HepG2 (cell line): ENCODE results near the gene ADAMTS17.

Experiments
- CENPX ChIP-seq: sonication (generic); formaldehyde crosslinking; IDR thresholded peaks from 2 replicates; pipeline ENCODE4 v1.9.0; 2021; ENCODE audit warnings: mild to moderate bottlenecking, missing genetic modification reagents, moderate library complexity
- EZH2 ChIP-seq: conservative IDR thresholded peaks from 2 replicates; pipeline ENCODE4 v1.6.1; 2012; ENCODE audit warnings: mild to moderate bottlenecking, low read depth, low read length, moderate library complexity
- FOXK2 ChIP-seq: fragments of 450-650 bp; IDR thresholded peaks from 2 replicates; pipeline ENCODE4 v1.6.1; 2016
- HNRNPL ChIP-seq: fragments of 200-400 bp; formaldehyde crosslinking; IDR thresholded peaks from 2 replicates; pipeline ENCODE4 v1.6.1; 2017; ENCODE audit warnings: mild to moderate bottlenecking, low read depth, low read length
- POLR2A ChIP-seq, 2 experiments: IDR thresholded peaks; 2 replicates each; pipeline ENCODE4 v1.6.1; 2011; ENCODE audit warnings: low read depth in 2 of 2, low read length in 2 of 2, mild to moderate bottlenecking in 1 of 2, moderate library complexity in 1 of 2; ENCODE audit not compliant: insufficient read depth in 1 of 2
- RNF2 ChIP-seq: fragments of 450-650 bp; conservative IDR thresholded peaks from 2 replicates; pipeline ENCODE4 v1.6.1; 2016; ENCODE audit warnings: low read depth
- ZFP36 ChIP-seq: fragments of 150-350 bp; IDR thresholded peaks from 2 replicates; pipeline ENCODE4 v1.6.1; 2018; ENCODE audit warnings: borderline replicate concordance, low read length, low read depth; ENCODE audit not compliant: partially characterized antibody
- ZNF615 ChIP-seq: sonication (generic); formaldehyde crosslinking; IDR thresholded peaks from 2 replicates; pipeline ENCODE4 v1.5.0; 2020; ENCODE audit warnings: mild to moderate bottlenecking, missing genetic modification reagents, borderline replicate concordance
- TF ChIP-seq, protein P1 (sequence below): sonication (generic); formaldehyde crosslinking; IDR thresholded peaks from 2 replicates; pipeline ENCODE4 v1.5.0; 2020; ENCODE audit warnings: mild to moderate bottlenecking, missing genetic modification reagents
- TF ChIP-seq, protein P2 (sequence below): sonication (generic); formaldehyde crosslinking; IDR thresholded peaks from 2 replicates; pipeline ENCODE4 v1.5.0; 2020; ENCODE audit warnings: mild to moderate bottlenecking, missing genetic modification reagents, moderate library complexity
- TF ChIP-seq, protein P3 (sequence below): sonication (generic); formaldehyde crosslinking; IDR thresholded peaks from 2 replicates; pipeline ENCODE4 v1.4.0; 2020; ENCODE audit warnings: missing genetic modification reagents, borderline replicate concordance
- TF ChIP-seq, protein P4 (sequence below): sonication (generic); formaldehyde crosslinking; IDR thresholded peaks from 2 replicates; pipeline ENCODE4 v1.4.0; 2020; ENCODE audit warnings: mild to moderate bottlenecking, missing genetic modification reagents, borderline replicate concordance

DNA sequence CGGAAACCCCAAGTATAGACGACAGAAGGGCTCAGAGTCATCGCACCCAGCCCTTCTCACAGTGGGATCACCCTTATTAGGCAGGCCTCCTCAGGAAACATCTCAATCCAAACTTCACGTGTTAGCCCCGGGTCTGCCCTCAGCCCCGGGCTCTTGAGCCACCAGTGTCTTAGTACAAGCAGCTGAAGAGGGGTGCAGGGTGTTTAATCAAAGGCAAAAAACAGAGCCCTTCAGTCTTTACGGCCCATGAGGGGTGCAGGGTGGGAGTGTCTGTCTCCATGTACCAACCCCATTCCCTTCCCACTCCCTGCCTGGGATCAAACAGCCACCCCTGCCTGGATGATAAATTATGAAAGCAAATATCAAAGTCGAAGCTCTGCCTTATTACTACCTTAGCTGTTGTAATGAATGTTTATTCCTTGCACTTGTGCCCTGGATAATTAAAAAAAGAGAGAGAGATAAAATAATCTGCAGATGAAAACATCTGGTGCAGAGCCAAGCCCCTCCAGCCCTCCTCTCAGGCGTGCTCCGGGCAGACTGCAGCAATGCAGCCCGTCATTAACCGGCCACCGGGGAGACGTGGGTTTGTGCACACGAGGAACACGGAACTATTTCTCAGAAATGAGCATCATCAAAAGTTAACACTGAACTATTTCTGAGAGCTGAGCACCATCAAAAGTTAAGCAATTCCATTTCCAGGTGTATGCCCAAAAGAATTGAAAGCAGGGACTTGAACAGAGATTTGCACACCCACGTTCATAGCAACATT lies 64.5 kb downstream of the ADAMTS17 start:
- TF ChIP-seq, protein P1, sequence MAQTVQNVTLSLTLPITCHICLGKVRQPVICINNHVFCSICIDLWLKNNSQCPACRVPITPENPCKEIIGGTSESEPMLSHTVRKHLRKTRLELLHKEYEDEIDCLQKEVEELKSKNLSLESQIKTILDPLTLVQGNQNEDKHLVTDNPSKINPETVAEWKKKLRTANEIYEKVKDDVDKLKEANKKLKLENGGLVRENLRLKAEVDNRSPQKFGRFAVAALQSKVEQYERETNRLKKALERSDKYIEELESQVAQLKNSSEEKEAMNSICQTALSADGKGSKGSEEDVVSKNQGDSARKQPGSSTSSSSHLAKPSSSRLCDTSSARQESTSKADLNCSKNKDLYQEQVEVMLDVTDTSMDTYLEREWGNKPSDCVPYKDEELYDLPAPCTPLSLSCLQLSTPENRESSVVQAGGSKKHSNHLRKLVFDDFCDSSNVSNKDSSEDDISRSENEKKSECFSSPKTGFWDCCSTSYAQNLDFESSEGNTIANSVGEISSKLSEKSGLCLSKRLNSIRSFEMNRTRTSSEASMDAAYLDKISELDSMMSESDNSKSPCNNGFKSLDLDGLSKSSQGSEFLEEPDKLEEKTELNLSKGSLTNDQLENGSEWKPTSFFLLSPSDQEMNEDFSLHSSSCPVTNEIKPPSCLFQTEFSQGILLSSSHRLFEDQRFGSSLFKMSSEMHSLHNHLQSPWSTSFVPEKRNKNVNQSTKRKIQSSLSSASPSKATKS (CRISPR knock-in tag) = no peak
- TF ChIP-seq FOXK2 (no peak), HNRNPL (no peak), EZH2 (no peak), POLR2A (IDR thresholded peaks at IDR 0.05; ENCODE audit: insufficient read depth in 1 of 2, low read depth in 2 of 2, low read length in 2 of 2) (no peak), RNF2 (no peak), ZFP36 (no peak), CENPX (CRISPR knock-in tag) (no peak), ZNF615 (CRISPR knock-in tag) (no peak)
- TF ChIP-seq, protein P2, sequence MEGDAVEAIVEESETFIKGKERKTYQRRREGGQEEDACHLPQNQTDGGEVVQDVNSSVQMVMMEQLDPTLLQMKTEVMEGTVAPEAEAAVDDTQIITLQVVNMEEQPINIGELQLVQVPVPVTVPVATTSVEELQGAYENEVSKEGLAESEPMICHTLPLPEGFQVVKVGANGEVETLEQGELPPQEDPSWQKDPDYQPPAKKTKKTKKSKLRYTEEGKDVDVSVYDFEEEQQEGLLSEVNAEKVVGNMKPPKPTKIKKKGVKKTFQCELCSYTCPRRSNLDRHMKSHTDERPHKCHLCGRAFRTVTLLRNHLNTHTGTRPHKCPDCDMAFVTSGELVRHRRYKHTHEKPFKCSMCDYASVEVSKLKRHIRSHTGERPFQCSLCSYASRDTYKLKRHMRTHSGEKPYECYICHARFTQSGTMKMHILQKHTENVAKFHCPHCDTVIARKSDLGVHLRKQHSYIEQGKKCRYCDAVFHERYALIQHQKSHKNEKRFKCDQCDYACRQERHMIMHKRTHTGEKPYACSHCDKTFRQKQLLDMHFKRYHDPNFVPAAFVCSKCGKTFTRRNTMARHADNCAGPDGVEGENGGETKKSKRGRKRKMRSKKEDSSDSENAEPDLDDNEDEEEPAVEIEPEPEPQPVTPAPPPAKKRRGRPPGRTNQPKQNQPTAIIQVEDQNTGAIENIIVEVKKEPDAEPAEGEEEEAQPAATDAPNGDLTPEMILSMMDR (CRISPR knock-in tag) = no peak
- TF ChIP-seq, protein P3, sequence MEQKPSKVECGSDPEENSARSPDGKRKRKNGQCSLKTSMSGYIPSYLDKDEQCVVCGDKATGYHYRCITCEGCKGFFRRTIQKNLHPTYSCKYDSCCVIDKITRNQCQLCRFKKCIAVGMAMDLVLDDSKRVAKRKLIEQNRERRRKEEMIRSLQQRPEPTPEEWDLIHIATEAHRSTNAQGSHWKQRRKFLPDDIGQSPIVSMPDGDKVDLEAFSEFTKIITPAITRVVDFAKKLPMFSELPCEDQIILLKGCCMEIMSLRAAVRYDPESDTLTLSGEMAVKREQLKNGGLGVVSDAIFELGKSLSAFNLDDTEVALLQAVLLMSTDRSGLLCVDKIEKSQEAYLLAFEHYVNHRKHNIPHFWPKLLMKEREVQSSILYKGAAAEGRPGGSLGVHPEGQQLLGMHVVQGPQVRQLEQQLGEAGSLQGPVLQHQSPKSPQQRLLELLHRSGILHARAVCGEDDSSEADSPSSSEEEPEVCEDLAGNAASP = no peak
- TF ChIP-seq, protein P4, sequence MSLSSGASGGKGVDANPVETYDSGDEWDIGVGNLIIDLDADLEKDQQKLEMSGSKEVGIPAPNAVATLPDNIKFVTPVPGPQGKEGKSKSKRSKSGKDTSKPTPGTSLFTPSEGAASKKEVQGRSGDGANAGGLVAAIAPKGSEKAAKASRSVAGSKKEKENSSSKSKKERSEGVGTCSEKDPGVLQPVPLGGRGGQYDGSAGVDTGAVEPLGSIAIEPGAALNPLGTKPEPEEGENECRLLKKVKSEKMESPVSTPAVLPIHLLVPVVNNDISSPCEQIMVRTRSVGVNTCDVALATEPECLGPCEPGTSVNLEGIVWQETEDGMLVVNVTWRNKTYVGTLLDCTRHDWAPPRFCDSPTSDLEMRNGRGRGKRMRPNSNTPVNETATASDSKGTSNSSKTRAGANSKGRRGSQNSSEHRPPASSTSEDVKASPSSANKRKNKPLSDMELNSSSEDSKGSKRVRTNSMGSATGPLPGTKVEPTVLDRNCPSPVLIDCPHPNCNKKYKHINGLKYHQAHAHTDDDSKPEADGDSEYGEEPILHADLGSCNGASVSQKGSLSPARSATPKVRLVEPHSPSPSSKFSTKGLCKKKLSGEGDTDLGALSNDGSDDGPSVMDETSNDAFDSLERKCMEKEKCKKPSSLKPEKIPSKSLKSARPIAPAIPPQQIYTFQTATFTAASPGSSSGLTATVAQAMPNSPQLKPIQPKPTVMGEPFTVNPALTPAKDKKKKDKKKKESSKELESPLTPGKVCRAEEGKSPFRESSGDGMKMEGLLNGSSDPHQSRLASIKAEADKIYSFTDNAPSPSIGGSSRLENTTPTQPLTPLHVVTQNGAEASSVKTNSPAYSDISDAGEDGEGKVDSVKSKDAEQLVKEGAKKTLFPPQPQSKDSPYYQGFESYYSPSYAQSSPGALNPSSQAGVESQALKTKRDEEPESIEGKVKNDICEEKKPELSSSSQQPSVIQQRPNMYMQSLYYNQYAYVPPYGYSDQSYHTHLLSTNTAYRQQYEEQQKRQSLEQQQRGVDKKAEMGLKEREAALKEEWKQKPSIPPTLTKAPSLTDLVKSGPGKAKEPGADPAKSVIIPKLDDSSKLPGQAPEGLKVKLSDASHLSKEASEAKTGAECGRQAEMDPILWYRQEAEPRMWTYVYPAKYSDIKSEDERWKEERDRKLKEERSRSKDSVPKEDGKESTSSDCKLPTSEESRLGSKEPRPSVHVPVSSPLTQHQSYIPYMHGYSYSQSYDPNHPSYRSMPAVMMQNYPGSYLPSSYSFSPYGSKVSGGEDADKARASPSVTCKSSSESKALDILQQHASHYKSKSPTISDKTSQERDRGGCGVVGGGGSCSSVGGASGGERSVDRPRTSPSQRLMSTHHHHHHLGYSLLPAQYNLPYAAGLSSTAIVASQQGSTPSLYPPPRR (CRISPR knock-in tag) = no peak
